Mesothelial cell of epicardium (in vitro differentiated cells): ENCODE data around the gene DENND1B. TPM values are rescaled to one million over a fixed set of nuclear protein-coding genes. Genes with fewer than 3 reads are reported as not detected.

Source experiments
- DNase-seq, 2 experiments: peaks; one replicate each; pipeline ENCODE4 v3.0.0; 2021; ENCODE audit warnings: low spot score in 2 of 2; ENCODE audit not compliant: unreplicated experiment in 2 of 2
- H3K27ac Mint-ChIP-seq: 2 replicates; pipeline ENCODE4 v1.8.0; 2021; ENCODE audit warnings: mixed read lengths
- H3K27me3 Mint-ChIP-seq: 2 replicates; pipeline ENCODE4 v1.8.0; 2021; ENCODE audit warnings: low read depth, mixed read lengths
- H3K36me3 Mint-ChIP-seq: 2 replicates; pipeline ENCODE4 v1.8.0; 2021; ENCODE audit warnings: mixed read lengths
- H3K4me1 Mint-ChIP-seq: 2 replicates; pipeline ENCODE4 v1.8.0; 2021; ENCODE audit warnings: mixed read lengths
- H3K4me3 Mint-ChIP-seq: 2 replicates; pipeline ENCODE4 v1.8.0; 2021; ENCODE audit warnings: mild to moderate bottlenecking, moderate library complexity, mixed read lengths
- H3K9me3 Mint-ChIP-seq: 2 replicates; pipeline ENCODE4 v1.8.0; 2021; ENCODE audit warnings: mixed read lengths
- total RNA-seq: library from RNA; stranded (reverse); gene quantifications from 3 replicates; pipeline ENCODE4 v1.2.1, GENCODE V29; 2021
- TF ChIP-seq, protein P1 (sequence below): fragments of 200-600 bp; sonication (generic); IDR thresholded peaks from one replicate; pipeline ENCODE4 v1.5.0; 2021; ENCODE audit warnings: antibody characterized with exemption; ENCODE audit not compliant: unreplicated experiment

Gene DENND1B
- total RNA-seq, 1 donor from 2014 or later, result 27.9 TPM

GRCh38 chr1:197782722-197783360, 7.6 kb upstream of the DENND1B start:
- peaks cover 4% of the 10 kb centered on the region for H3K36me3 Mint-ChIP-seq
- H3K27me3 Mint-ChIP-seq, result no peaks in the 10 kb centered on the region
- no peak overlapping the region for H3K4me3 Mint-ChIP-seq
- TF ChIP-seq, protein P1, sequence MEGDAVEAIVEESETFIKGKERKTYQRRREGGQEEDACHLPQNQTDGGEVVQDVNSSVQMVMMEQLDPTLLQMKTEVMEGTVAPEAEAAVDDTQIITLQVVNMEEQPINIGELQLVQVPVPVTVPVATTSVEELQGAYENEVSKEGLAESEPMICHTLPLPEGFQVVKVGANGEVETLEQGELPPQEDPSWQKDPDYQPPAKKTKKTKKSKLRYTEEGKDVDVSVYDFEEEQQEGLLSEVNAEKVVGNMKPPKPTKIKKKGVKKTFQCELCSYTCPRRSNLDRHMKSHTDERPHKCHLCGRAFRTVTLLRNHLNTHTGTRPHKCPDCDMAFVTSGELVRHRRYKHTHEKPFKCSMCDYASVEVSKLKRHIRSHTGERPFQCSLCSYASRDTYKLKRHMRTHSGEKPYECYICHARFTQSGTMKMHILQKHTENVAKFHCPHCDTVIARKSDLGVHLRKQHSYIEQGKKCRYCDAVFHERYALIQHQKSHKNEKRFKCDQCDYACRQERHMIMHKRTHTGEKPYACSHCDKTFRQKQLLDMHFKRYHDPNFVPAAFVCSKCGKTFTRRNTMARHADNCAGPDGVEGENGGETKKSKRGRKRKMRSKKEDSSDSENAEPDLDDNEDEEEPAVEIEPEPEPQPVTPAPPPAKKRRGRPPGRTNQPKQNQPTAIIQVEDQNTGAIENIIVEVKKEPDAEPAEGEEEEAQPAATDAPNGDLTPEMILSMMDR, result no peak
- peaks cover 26% of the 10 kb centered on the region for H3K4me1 Mint-ChIP-seq
- no peak for DNase-seq
- H3K27ac Mint-ChIP-seq, result peak overlapping the region; percentile 93
- H3K9me3 Mint-ChIP-seq, result peaks cover 9% of the 10 kb centered on the region

- H3K9me3 Mint-ChIP-seq, result peaks cover 9% of the 10 kb centered on the region
- DNase-seq, result no peak
- no peaks in the 10 kb centered on the region for H3K27me3 Mint-ChIP-seq
- TF ChIP-seq, protein P1, result no peak
- peak overlapping the region; percentile 7 for H3K27ac Mint-ChIP-seq
- peaks cover 4% of the 10 kb centered on the region for H3K36me3 Mint-ChIP-seq
- peaks cover 26% of the 10 kb centered on the region for H3K4me1 Mint-ChIP-seq
- H3K4me3 Mint-ChIP-seq, result no peak overlapping the region
These were observed 6.9 kb upstream of the DENND1B start for GRCh38 chr1:197781968-197782721.

- H3K4me3 Mint-ChIP-seq, result no peak overlapping the region
- H3K4me1 Mint-ChIP-seq, result peaks cover 35% of the 10 kb centered on the region
- H3K27me3 Mint-ChIP-seq, result no peaks in the 10 kb centered on the region
- H3K36me3 Mint-ChIP-seq, result peaks cover 4% of the 10 kb centered on the region
- H3K27ac Mint-ChIP-seq, result no peak overlapping the region
- TF ChIP-seq, protein P1, result no peak
- no peak for DNase-seq
- H3K9me3 Mint-ChIP-seq, result peaks cover 9% of the 10 kb centered on the region
These were observed 4.6 kb upstream of the DENND1B start for GRCh38 chr1:197779921-197780320.

GRCh38 chr1:197778366-197778945, 3.2 kb upstream of the DENND1B start:
- H3K36me3 Mint-ChIP-seq, result peaks cover 4% of the 10 kb centered on the region

GRCh38 chr1:197776351-197777105, 1.2 kb upstream of the DENND1B start:
- no peak for DNase-seq
- H3K4me3 Mint-ChIP-seq, result peak overlapping the region; percentile 75
- TF ChIP-seq, protein P1, result no peak

More at GRCh38 chr1:197778366-197778945, 3.2 kb upstream of the DENND1B start:
- H3K4me1 Mint-ChIP-seq, result peaks cover 40% of the 10 kb centered on the region
- no peak for DNase-seq
- no peak overlapping the region for H3K27ac Mint-ChIP-seq
- peaks cover 9% of the 10 kb centered on the region for H3K9me3 Mint-ChIP-seq
- no peaks in the 10 kb centered on the region for H3K27me3 Mint-ChIP-seq
- no peak overlapping the region for H3K4me3 Mint-ChIP-seq
- TF ChIP-seq, protein P1, result no peak

More at GRCh38 chr1:197776351-197777105, 1.2 kb upstream of the DENND1B start:
- H3K27me3 Mint-ChIP-seq, result no peaks in the 10 kb centered on the region
- peaks cover 4% of the 10 kb centered on the region for H3K36me3 Mint-ChIP-seq
- peaks cover 9% of the 10 kb centered on the region for H3K9me3 Mint-ChIP-seq
- H3K4me1 Mint-ChIP-seq, result peaks cover 38% of the 10 kb centered on the region
- H3K27ac Mint-ChIP-seq, result peak overlapping the region; percentile 93
